ENCODE results near the gene GZMB. TPM values are rescaled to one million over a fixed set of nuclear protein-coding genes. Genes with fewer than 3 reads are reported as not detected.

The GZMB gene
- total RNA-seq, 1 donor from 2014 or later = not detected

- TF ChIP-seq CTCF (IDR thresholded peaks at IDR 0.05) = no peak
- no peak for DNase-seq (ENCODE audit: low spot score)
- no peaks in the 10 kb centered on the region for H3K36me3 Mint-ChIP-seq (ENCODE audit: low read depth)
- no peak overlapping the region for H3K27ac Mint-ChIP-seq (ENCODE audit: unreplicated experiment)
- no peaks in the 10 kb centered on the region for H3K9me3 Mint-ChIP-seq (ENCODE audit: low read depth)
- no peak overlapping the region for H3K4me3 Mint-ChIP-seq (ENCODE audit: unreplicated experiment)
- peaks cover 8% of the 10 kb centered on the region for H3K27me3 Mint-ChIP-seq (ENCODE audit: low read depth)
- no peaks in the 10 kb centered on the region for H3K4me1 Mint-ChIP-seq (ENCODE audit: low read depth)
Observed at GRCh38 chr14:24639905-24640304, 5.9 kb upstream of the GZMB start.

- H3K9me3 Mint-ChIP-seq (ENCODE audit: low read depth) = no peaks in the 10 kb centered on the region
- no peak overlapping the region for H3K4me3 Mint-ChIP-seq (ENCODE audit: unreplicated experiment)
- no peak for TF ChIP-seq CTCF (IDR thresholded peaks at IDR 0.05)
- H3K36me3 Mint-ChIP-seq (ENCODE audit: low read depth) = no peaks in the 10 kb centered on the region
- H3K27me3 Mint-ChIP-seq (ENCODE audit: low read depth) = peaks cover 8% of the 10 kb centered on the region
- no peaks in the 10 kb centered on the region for H3K4me1 Mint-ChIP-seq (ENCODE audit: low read depth)
- DNase-seq (ENCODE audit: low spot score) = no peak
- no peak overlapping the region for H3K27ac Mint-ChIP-seq (ENCODE audit: unreplicated experiment)
Observed at GRCh38 chr14:24639270-24639669, 5.3 kb upstream of the GZMB start.

GRCh38 chr14:24633353-24633752, 637 bp downstream of the GZMB start:
- peaks cover 2% of the 10 kb centered on the region for H3K27me3 Mint-ChIP-seq (ENCODE audit: low read depth)
- TF ChIP-seq CTCF (IDR thresholded peaks at IDR 0.05) = no peak

GRCh38 chr14:24632761-24633160, 1.2 kb downstream of the GZMB start:
- Mint-ChIP-seq H3K27ac (ENCODE audit: unreplicated experiment) (no peak overlapping the region), H3K4me1 (ENCODE audit: low read depth) (no peaks in the 10 kb centered on the region), H3K9me3 (ENCODE audit: low read depth) (peaks cover 2% of the 10 kb centered on the region), H3K4me3 (ENCODE audit: unreplicated experiment) (no peak overlapping the region), H3K27me3 (ENCODE audit: low read depth) (peaks cover 2% of the 10 kb centered on the region), H3K36me3 (ENCODE audit: low read depth) (no peaks in the 10 kb centered on the region)
- DNase-seq (ENCODE audit: low spot score) = no peak
- TF ChIP-seq CTCF (IDR thresholded peaks at IDR 0.05) = no peak

More at GRCh38 chr14:24633353-24633752, 637 bp downstream of the GZMB start:
- peaks cover 2% of the 10 kb centered on the region for H3K9me3 Mint-ChIP-seq (ENCODE audit: low read depth)
- no peak for DNase-seq (ENCODE audit: low spot score)
- H3K36me3 Mint-ChIP-seq (ENCODE audit: low read depth) = no peaks in the 10 kb centered on the region
- H3K4me1 Mint-ChIP-seq (ENCODE audit: low read depth) = no peaks in the 10 kb centered on the region
- no peak overlapping the region for H3K4me3 Mint-ChIP-seq (ENCODE audit: unreplicated experiment)
- H3K27ac Mint-ChIP-seq (ENCODE audit: unreplicated experiment) = no peak overlapping the region

GRCh38 chr14:24632336-24632735, 1.7 kb downstream of the GZMB start:
- peaks cover 2% of the 10 kb centered on the region for H3K27me3 Mint-ChIP-seq (ENCODE audit: low read depth)
- H3K27ac Mint-ChIP-seq (ENCODE audit: unreplicated experiment) = no peak overlapping the region
- TF ChIP-seq CTCF (IDR thresholded peaks at IDR 0.05) = no peak
- H3K4me3 Mint-ChIP-seq (ENCODE audit: unreplicated experiment) = no peak overlapping the region
- H3K4me1 Mint-ChIP-seq (ENCODE audit: low read depth) = no peaks in the 10 kb centered on the region
- no peaks in the 10 kb centered on the region for H3K36me3 Mint-ChIP-seq (ENCODE audit: low read depth)
- DNase-seq (ENCODE audit: low spot score) = no peak
- peaks cover 2% of the 10 kb centered on the region for H3K9me3 Mint-ChIP-seq (ENCODE audit: low read depth)

All from chondrocyte (in vitro differentiated cells).